ENCODE data around the gene KDM6B.
"Not testable (repeated sequence)": the region's sequence is repeated elsewhere in the genome, so short reads cannot be mapped to it uniquely, and the experiment has no call there.

The KDM6B gene, protein sequence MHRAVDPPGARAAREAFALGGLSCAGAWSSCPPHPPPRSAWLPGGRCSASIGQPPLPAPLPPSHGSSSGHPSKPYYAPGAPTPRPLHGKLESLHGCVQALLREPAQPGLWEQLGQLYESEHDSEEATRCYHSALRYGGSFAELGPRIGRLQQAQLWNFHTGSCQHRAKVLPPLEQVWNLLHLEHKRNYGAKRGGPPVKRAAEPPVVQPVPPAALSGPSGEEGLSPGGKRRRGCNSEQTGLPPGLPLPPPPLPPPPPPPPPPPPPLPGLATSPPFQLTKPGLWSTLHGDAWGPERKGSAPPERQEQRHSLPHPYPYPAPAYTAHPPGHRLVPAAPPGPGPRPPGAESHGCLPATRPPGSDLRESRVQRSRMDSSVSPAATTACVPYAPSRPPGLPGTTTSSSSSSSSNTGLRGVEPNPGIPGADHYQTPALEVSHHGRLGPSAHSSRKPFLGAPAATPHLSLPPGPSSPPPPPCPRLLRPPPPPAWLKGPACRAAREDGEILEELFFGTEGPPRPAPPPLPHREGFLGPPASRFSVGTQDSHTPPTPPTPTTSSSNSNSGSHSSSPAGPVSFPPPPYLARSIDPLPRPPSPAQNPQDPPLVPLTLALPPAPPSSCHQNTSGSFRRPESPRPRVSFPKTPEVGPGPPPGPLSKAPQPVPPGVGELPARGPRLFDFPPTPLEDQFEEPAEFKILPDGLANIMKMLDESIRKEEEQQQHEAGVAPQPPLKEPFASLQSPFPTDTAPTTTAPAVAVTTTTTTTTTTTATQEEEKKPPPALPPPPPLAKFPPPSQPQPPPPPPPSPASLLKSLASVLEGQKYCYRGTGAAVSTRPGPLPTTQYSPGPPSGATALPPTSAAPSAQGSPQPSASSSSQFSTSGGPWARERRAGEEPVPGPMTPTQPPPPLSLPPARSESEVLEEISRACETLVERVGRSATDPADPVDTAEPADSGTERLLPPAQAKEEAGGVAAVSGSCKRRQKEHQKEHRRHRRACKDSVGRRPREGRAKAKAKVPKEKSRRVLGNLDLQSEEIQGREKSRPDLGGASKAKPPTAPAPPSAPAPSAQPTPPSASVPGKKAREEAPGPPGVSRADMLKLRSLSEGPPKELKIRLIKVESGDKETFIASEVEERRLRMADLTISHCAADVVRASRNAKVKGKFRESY (N-terminal part only)
- total RNA-seq = 153 to 539 reads per million in 2 donors

DNA sequence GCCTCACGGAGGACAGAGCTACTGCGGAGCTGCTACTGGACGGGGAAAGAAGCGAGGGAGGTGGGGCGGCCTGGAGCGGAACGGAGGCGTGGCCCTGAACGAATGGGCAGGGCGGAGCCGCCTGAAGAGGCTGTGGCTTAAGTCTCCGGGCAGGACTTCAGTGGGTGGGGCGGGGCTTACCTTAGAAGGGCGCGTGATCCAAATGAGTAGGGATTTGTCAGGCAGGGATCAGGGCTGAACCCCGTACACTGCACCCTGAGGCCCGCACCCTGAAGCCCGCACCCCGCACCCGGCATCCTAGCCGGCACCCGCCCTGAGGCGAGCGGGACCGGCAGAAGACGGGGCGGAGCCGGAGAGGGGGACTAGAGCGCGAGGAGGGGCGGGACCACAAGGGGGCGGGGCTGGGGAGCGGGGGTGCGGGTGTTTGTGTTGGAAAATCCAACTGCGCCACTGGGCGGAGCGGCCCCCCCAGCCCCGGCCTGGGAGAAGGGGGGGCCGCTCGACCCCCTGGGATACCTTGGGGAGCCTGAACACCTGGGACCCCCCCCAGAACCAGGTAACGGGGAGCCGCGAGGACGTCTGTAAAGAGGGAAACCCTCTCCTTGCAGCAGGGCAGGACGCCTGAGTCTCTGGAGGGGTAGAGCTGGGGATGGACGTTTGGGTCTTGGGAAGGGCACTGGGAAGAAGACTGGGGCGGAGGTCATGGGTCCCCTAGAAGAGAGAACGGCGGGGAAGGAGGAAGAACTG is at the start of gene KDM6B:
Gene KDM6B (plus strand): TSS at position 423 of the 747 bp plus-strand sequence. CDS start 11,338 bp downstream, outside the sequence.
- peak; percentile 70 to 93 (median 85) for DNase-seq

DNA sequence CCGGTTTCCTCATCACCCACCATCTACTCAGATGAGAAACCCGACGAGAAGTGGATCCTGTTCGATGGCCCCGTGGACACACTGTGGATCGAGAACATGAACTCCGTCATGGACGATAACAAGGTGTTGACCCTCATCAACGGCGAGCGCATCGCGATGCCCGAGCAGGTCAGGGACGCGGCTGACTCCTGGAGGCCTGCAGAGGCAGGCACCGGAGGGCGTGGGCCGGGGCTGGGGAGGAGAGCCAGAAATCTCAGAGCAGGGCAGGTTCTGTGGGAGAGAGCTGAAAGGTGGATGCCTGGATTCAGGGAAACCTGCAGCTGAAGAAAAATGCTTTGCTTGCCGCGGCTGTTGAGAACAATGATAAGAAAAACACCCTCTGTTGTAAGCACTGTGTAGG is 47.2 kb upstream of the KDM6B start:
- no peak for DNase-seq

DNA sequence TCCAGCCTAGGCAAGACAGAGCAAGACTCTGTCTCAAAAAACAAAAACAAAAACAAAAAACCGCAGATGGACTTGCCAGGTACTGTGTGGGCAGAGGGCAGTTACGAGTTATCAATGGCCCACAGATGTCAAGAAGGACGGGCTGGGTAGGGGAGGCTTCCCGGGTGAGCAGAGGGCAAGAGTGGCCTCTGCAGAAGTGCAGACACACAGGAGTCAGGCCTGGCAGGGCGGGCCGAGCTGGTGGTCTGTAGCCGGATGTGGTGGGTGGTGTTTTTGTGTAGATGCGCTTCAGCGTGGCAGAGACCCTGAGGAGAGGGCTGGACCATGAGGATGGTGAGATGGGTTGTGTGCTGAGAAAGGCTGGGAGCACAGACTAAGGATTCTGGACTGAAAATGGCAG is 44.9 kb upstream of the KDM6B start:
- no peak for DNase-seq

DNA sequence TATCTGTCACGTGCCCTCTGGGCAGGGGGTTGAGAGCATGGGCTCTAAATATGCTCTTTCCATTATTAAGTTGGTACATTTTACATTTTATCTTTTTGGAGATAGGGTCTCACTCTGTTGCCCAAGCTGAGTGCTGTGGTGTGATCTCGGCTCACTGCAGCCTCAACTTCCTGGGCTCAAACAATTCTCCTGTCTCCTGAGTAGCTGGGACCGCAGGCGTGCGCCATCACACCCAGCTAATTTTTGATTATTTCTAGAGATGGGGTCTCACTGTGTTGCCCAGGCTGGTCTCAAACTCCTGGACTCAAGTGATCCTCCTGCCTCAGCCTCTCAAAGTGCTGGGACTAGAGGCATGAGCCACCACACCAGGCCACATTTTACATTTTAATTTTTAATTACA is 43.9 kb upstream of the KDM6B start:
- DNase-seq = no peak

DNA sequence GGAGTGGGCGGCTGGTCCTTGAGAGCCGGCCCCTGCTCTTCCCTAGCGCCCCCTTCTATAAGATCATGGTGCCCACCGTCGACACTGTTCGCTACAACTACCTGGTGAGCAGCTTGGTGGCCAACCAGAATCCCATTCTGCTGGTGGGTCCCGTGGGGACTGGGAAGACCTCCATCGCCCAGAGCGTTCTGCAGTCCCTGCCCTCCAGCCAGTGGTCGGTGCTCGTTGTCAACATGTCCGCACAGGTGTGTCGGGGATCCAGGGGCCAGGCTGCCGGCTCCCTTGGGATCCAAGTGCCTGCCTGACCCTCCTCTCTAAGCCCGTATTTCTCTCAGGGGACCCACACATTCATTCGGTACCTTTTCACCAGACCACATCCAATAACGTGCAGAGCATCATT is 41.4 kb upstream of the KDM6B start:
- DNase-seq = no peak

DNA sequence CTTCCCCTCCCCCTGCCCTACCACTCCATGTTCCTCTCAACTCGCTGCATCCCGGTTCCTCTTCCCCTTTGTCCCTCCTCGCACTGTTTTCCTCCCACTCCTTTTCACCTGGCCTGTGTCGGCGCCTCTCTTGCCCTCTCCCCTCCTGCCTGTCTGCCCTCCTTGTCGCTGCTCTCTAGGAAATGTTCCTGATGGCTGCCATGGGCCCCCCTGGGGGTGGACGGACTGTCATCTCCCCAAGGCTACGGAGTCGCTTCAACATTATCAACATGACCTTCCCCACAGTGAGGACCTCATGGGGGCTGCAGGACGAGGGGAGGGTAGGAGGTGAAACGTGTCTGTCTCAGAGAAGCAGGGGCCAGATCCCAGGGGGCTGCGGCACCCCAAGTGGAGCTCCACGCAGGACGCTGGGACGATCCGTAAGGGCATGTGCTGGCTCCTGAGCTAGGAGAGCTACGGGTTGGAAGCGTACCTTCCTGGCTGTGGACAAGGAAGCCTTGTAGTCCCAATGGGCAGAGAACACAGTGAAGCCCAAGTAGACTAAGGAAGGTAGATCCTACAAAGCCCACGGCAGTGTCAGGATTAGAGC is 39.8 kb upstream of the KDM6B start:
- no peak for DNase-seq

DNA sequence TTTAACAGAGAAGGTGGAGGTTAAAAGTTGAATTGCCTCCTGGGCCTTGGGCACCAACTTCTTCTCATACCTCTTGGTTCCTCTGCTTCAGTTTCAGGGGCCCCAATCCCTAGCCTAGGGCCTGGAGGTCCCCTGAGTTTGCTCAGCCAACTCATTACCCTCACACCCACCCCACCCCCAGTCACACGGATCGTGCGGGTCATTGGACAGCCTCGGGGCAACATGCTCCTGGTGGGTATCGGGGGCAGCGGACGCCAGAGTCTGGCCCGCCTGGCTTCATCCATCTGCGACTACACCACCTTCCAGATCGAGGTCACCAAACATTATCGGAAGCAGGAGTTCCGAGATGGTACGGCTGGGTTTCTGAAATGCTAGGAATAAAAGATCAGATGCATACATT is 36.0 kb upstream of the KDM6B start:
- no peak for DNase-seq

DNA sequence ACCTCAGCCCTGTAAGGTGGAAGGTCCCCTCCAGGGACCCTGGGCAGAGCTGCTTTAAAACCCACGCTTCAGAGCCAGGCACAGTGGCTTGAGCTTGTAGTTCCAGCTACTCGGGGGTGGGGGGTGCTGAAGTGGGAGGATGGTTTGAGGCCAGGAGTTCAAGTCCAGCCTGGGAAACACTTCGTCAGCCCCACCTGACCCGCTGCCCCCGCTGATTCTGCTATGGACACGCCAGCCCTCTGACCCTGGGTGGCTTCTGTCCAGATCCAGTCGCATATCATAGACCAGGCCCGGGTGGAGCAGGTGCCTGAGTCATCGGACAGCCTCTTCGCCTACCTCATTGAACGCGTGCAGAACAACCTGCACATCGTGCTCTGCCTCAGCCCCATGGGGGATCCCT is 35.2 kb upstream of the KDM6B start:
- DNase-seq = no peak

DNA sequence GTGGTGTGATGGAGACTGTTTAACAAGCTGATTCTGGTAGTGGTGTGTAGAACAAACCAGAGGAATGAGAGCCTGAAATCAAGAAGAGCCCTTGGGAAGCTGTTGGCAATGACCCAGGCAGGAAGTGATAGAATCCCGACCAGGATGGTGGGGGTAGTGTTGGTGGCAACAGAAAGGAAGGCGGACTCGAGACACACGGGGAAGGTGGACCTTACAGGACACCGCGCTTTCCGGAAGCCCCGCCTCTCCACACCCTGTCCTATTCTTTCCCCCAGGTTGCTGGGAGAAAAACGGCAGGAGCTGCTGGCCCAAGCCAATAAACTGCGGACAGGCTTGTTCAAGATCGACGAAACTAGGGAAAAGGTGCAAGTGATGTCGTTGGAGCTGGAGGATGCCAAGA is 30.0 kb upstream of the KDM6B start:
- DNase-seq = no peak

DNA sequence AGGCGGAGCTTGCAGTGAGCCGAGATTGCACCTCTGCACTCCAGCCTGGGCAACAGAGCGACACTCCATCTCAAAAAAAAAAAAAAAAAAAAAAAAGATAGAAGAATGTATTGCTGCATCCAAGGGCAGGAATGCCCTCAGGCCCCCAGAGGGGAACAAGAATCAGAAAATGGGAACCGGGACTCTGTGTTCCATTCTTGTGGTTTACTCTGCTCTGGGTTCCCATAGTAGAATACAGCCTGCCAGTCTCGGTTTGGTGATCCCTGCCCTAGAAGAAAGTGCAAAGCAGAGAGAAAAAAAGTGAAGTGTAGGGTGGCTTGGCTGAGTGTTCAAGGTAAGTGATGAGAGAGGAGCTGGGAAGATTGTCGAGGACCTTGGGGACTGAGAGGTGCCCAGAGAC is 27.4 kb upstream of the KDM6B start:
- no peak for DNase-seq

DNA sequence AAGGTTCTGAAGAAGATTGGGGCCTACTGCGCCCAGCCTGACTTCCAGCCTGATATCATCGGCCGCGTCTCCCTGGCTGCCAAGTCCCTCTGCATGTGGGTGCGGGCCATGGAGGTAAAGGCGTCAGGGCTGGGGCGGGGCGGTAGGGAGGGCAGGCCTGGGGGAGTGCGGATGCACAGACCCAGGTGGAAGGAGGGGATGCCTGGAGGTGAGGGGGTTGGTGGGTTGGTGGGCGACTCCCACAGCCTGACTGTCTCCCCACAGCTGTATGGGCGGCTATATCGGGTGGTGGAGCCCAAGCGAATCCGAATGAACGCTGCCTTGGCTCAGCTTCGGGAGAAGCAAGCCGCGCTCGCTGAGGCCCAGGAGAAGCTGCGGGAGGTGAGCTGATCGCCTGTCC is 26.8 kb upstream of the KDM6B start:
- DNase-seq = no peak

DNA sequence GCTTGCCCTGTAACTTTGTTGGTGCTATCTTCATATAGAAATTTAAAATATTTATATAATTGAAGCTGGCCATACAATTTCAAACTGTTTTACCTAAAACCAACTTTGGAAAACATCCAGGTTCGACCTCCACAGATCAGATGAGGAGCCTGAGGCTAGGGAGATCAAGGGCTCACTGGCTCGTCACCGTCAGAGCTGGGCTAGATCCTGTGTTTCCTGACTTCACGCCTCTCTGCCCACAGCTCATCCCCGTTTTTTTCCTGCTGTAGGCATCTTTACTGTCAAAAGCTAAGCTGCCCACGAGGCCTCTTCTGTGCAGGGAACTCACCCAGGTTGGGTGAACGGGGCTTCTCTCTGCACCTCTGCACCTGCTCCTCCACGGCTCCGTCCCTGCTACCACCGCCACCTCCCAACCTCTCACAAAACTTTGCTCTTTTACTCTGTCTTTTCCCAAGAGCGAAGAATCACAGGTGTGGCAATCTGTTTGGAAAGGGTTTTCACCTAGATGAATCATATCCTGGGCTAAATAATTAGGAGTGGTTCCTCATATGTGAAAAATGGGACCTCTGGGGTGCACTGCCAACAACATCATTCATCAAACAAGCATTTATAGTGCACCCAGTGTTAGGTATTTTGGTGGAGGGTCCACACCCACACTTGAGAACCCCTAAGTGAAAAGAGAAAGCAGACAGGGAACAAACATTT is 24.8 kb upstream of the KDM6B start:
- no peak for DNase-seq

DNA sequence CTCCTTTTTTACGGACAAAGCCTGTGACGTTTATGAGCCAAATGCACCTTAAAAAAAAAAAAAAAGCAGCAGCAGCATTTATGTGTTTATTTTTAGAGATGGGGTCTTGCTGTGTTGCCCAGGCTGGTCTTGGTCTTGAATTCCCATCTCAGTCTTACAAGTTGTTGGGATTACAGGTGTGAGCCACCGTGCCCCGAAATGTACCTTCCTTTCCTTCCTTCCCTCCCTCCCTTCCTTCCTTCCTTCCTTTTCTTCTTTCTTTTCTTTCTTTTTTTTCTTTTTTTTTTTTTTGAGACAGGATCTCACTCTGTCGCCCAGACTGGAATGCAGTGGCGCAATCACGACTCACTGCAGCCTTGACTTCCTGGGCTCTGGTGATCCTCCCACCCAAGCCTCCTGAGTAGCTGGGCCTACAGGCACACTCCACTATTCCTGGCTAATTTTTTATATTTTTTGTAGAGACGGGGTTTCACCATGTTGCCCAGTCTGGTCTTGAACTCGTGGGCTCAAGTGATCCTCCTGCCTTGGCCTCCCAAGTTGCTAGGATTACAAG is 24.1 kb upstream of the KDM6B start:
- DNase-seq = not testable (repeated sequence)

DNA sequence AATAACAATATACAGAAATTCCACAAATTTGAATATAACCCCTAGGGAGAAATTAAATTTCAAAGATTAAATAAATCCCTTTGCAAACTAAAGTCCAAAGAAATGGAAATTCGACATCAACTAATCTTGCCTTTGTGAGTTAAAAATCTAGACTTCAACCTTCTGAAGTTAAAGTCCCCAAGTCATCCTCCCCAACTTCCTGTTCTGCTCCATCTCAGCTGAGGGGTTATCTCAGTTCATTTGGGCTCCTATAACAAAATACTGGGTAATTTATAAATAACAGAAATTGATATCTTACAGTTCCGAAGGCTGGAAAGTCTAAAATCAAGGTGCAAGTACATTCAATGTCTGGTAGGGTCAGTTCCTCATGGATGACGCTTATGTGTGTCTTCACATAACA is 22.8 kb upstream of the KDM6B start:
- no peak for DNase-seq

DNA sequence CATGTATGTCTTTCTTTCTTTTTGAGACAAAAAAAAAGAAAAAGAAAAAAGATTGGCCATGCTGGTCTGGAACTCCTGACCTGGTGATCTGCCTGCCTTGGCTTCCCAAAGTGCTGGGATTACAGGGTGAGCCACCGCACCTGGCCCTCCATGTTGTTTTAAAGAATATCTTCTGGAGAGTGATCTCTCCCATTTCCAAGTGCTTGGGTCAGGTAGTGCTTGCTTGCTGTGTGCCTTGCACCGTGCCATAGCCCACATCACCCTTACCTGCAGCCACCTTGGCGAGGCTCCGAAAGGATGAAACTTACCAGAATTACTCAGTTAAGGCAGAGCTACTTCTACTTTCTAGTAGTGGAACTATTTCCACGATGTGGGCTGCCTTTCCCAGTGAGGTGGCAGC is 19.0 kb upstream of the KDM6B start:
- no peak for DNase-seq

DNA sequence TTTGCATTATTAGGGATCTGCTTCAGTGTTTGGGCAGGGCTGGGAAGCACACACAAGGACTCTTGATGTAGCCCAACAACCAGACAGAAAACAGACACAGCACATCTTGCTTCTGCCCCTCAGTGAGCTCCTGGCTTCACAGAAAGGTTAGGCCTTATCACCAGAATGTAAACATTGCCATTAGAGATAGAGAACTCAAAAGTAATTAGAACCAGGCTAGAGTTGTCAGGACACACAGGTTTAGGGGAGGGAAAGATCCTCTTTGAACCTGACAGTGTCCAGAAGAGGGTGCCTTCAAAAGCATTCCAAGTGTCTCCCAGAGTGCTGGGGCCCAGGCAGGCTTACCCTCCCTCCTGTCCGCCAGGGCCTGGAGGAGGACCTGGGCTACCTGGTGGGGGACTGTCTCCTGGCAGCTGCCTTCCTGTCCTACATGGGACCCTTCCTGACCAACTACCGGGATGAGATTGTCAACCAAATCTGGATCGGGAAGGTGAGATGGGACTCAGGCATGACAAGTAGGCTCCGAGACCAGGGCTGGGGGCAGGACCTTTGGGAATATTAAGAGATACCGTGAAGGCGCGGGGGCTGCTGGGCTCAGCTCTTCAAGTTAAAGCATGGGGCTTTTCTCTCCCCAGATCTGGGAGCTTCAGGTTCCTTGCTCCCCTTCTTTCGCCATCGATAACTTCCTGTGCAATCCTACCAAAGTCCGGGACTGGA is 16.9 kb upstream of the KDM6B start:
- DNase-seq = no peak

DNA sequence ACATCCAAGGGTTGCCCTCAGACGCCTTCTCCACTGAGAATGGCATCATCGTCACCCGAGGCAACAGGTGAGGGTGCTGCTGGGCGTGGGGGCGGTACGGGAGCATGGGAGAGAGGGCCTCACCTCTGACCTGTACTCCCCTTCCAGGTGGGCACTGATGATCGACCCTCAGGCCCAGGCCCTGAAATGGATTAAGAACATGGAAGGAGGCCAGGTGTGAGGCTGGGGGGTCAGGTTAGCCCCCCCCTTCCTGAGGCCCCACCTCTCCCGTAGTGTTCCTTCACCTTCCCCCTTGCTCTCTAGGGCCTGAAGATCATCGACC is 16.4 kb upstream of the KDM6B start:
- DNase-seq = no peak

DNA sequence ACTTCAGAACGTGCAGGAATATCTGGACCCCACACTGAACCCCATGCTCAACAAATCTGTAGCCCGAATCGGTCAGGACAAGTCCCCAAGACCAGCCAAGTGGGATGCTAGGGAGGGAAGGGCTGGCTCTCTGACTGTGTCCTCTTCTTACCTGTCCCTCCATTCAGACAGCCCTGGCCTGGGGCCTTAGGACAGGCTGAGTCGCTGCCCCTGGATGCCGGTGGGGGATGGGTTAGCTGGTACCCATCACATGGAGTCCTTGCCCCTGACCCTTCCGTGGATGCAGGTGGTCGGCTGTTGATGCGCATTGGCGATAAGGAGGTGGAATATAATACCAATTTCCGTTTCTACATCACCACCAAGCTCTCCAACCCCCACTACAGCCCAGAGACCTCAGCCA is 16.0 kb upstream of the KDM6B start:
- no peak for DNase-seq

DNA sequence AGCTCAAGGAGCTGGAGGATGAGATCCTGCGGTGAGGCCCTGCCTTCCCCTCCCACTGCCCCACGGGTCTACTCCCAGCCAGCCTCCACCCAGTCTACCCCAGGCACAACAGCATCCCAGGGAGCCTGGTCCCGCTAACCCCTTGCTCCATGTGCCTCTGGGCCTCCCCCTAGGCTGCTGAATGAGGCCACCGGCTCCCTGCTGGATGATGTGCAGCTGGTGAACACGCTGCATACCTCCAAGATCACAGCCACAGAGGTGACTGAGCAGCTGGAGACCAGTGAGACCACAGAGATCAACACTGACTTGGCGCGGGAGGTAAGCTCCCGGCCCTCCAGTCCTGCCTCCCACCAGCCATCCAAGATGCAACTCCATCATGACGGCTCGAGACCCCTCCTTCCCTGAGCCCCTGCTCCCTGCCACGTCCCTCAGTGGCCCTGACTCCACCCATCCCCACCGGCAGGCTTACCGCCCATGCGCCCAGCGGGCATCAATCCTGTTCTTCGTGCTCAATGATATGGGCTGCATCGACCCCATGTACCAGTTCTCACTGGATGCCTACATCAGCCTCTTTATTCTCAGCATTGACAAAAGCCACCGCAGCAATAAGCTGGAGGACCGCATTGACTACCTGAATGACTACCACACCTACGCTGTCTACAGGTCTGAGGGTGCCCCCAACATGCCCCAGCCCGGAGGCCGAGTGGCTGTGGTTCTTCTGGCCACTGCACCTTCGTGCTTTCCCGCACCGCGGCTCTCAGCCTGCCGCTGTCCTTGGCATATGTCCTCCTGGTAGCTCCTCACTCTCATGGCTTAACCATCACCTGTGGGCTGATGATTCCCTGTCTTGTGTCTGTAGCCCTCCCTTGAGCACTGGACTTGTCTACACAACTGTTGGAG is 15.0 kb upstream of the KDM6B start:
- no peak for DNase-seq

DNA sequence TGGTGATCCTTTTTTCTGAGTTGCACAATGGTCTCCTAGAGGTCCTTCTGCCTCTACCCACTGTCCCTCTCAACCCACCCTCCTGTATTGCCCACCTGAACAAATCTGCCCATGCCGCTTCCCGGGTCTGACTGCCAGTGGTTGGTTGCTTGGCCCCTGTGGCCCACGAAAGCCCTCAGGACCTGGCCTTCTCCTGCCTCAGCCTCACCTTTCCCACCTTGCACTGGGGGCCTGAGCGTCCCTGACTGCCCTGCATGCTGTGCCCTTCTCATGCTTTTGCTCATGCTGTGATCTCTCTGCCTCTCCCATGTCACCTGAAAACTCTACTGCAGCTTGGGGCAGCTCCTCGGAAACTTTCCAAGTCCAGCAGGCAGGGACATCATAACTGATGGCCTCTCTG is 13.8 kb upstream of the KDM6B start:
- no peak for DNase-seq

Data from T-helper 2 cell (primary cell).